GM18907 (cell line): ENCODE results near the gene SACM1L.
"Not testable (repeated sequence)": the region's sequence is repeated elsewhere in the genome, so short reads cannot be mapped to it uniquely, and the experiment has no call there.

Experiments
- ATAC-seq: cut with Tn5 transposase; IDR thresholded peaks from one replicate; pipeline ENCODE4 v1.9.1; 2021; ENCODE audit warnings: mild to moderate bottlenecking, moderate library complexity; ENCODE audit not compliant: unreplicated experiment

The SACM1L gene

GRCh38 chr3:45666757-45667431 is 22.3 kb upstream of the SACM1L start:
- no peak for ATAC-seq

- ATAC-seq: no peak
These were observed 21.6 kb upstream of the SACM1L start for GRCh38 chr3:45667569-45667934.

- ATAC-seq: no peak
These were observed 18.8 kb upstream of the SACM1L start for GRCh38 chr3:45670436-45670835.

GRCh38 chr3:45670991-45671390 is 18.2 kb upstream of the SACM1L start:
- no peak for ATAC-seq

GRCh38 chr3:45673273-45673672 is 15.9 kb upstream of the SACM1L start:
- ATAC-seq: no peak

- ATAC-seq: no peak
These were observed 12.7 kb upstream of the SACM1L start for GRCh38 chr3:45676325-45677032.

GRCh38 chr3:45677033-45677446 is 12.2 kb upstream of the SACM1L start:
- ATAC-seq: no peak

GRCh38 chr3:45677841-45678240 is 11.4 kb upstream of the SACM1L start:
- ATAC-seq: no peak

GRCh38 chr3:45679805-45680204 is 9.4 kb upstream of the SACM1L start:
- ATAC-seq: no peak

GRCh38 chr3:45681221-45681620 is 8.0 kb upstream of the SACM1L start:
- no peak for ATAC-seq

GRCh38 chr3:45681846-45682245 is 7.3 kb upstream of the SACM1L start:
- no peak for ATAC-seq

GRCh38 chr3:45682311-45682710 is 6.9 kb upstream of the SACM1L start:
- no peak for ATAC-seq

GRCh38 chr3:45682786-45683185 is 6.4 kb upstream of the SACM1L start:
- ATAC-seq: no peak

GRCh38 chr3:45683417-45684326 is 5.5 kb upstream of the SACM1L start:
- ATAC-seq: no peak

- ATAC-seq: no peak
These were observed 4.8 kb upstream of the SACM1L start for GRCh38 chr3:45684327-45684892.

- not testable (repeated sequence) for ATAC-seq
These were observed 3.5 kb upstream of the SACM1L start for GRCh38 chr3:45685722-45686121.

GRCh38 chr3:45686850-45687249 is 2.3 kb upstream of the SACM1L start:
- ATAC-seq: no peak

- no peak for ATAC-seq
These were observed 1.4 kb upstream of the SACM1L start for GRCh38 chr3:45687828-45688193.

- peak; percentile 0 for ATAC-seq
These were observed 858 bp upstream of the SACM1L start for GRCh38 chr3:45688194-45688881.

GRCh38 chr3:45689787-45690145 is 570 bp downstream of the SACM1L start:
- ATAC-seq: no peak
